ENCODE results near the gene DCAKD. TPM values are rescaled to one million over a fixed set of nuclear protein-coding genes. Genes with fewer than 3 reads are reported as not detected.

The DCAKD gene
- total RNA-seq, 3 donors from 2014 or later (not counting 1 experiment from before 2014, with no cell fraction given) = 15.4 to 21.4 (median 21.1) TPM

GRCh38 chr17:45018514-45018847, 33.0 kb downstream of the DCAKD start:
- H3K27me3 ChIP-seq (ENCODE audit: control insufficient read depth, insufficient read depth, low read length) = peaks cover 34% of the 10 kb centered on the region
- Mint-ChIP-seq H3K36me3 (no peaks in the 10 kb centered on the region), H3K9me3 (no peaks in the 10 kb centered on the region), H3K4me1 (peaks cover 12 to 25% of the 10 kb centered on the region in 2 donors), H3K4me3 (peak overlapping the region; percentile 90), H3K27me3 (ENCODE audit: low read depth in 2 of 2) (peaks cover 24 to 33% of the 10 kb centered on the region in 2 donors), H3K27ac (peak overlapping the region in 1 of 2 donors; percentile 88)
- 31% methylated on average over 4 of the region's 4 CpGs for WGBS (ENCODE audit: insufficient coverage)
- H3K9me3 ChIP-seq (ENCODE audit: control insufficient read depth, insufficient read depth, low read length) = no peaks in the 10 kb centered on the region
- H3K27ac ChIP-seq (ENCODE audit: low read length) = no peak overlapping the region
- H3K4me1 ChIP-seq (ENCODE audit: control insufficient read depth, insufficient read depth, low read length) = peaks cover 25% of the 10 kb centered on the region
- H3K4me3 ChIP-seq (ENCODE audit: low read length) = peak overlapping the region; percentile 19
- intact Hi-C loops (cut with micrococcal nuclease) = no loop called here
- ATAC-seq = no peak
- TF ChIP-seq CTCF (IDR thresholded peaks at IDR 0.05) = no peak
- H3K36me3 ChIP-seq (ENCODE audit: control insufficient read depth, insufficient read depth, low read length) = no peaks in the 10 kb centered on the region
- DNase-seq = no peak

GRCh38 chr17:45016823-45017222, 34.6 kb downstream of the DCAKD start:
- ATAC-seq (no peak), DNase-seq (no peak)
- Mint-ChIP-seq H3K36me3 (no peaks in the 10 kb centered on the region), H3K9me3 (no peaks in the 10 kb centered on the region), H3K27ac (no peak overlapping the region), H3K4me1 (peaks cover 12 to 24% of the 10 kb centered on the region in 2 donors), H3K27me3 (ENCODE audit: low read depth in 2 of 2) (peaks cover 24 to 33% of the 10 kb centered on the region in 2 donors), H3K4me3 (no peak overlapping the region)
- Histone ChIP-seq H3K4me1 (ENCODE audit: control insufficient read depth, insufficient read depth, low read length) (peaks cover 21% of the 10 kb centered on the region), H3K27ac (ENCODE audit: low read length) (no peak overlapping the region), H3K36me3 (ENCODE audit: control insufficient read depth, insufficient read depth, low read length) (no peaks in the 10 kb centered on the region), H3K27me3 (ENCODE audit: control insufficient read depth, insufficient read depth, low read length) (peaks cover 34% of the 10 kb centered on the region), H3K4me3 (ENCODE audit: low read length) (no peak overlapping the region), H3K9me3 (ENCODE audit: control insufficient read depth, insufficient read depth, low read length) (no peaks in the 10 kb centered on the region)
- WGBS (ENCODE audit: insufficient coverage) = 82% methylated on average over 5 of the region's 5 CpGs
- intact Hi-C loops (cut with micrococcal nuclease) = no loop called here
- no peak for TF ChIP-seq CTCF (IDR thresholded peaks at IDR 0.05)

GRCh38 chr17:45016237-45016636, 35.2 kb downstream of the DCAKD start:
- DNase-seq = no peak
- Mint-ChIP-seq H3K27ac (no peak overlapping the region), H3K36me3 (no peaks in the 10 kb centered on the region), H3K4me3 (no peak overlapping the region), H3K9me3 (no peaks in the 10 kb centered on the region), H3K27me3 (ENCODE audit: low read depth in 2 of 2) (peaks cover 22 to 32% of the 10 kb centered on the region in 2 donors), H3K4me1 (peaks cover 8 to 19% of the 10 kb centered on the region in 2 donors)
- no peak for ATAC-seq
- Histone ChIP-seq H3K9me3 (ENCODE audit: control insufficient read depth, insufficient read depth, low read length) (no peaks in the 10 kb centered on the region), H3K4me1 (ENCODE audit: control insufficient read depth, insufficient read depth, low read length) (peaks cover 15% of the 10 kb centered on the region), H3K27ac (ENCODE audit: low read length) (no peak overlapping the region), H3K4me3 (ENCODE audit: low read length) (no peak overlapping the region), H3K27me3 (ENCODE audit: control insufficient read depth, insufficient read depth, low read length) (peaks cover 28% of the 10 kb centered on the region), H3K36me3 (ENCODE audit: control insufficient read depth, insufficient read depth, low read length) (no peaks in the 10 kb centered on the region)
- 78% methylated on average over 6 of the region's 7 CpGs for WGBS (ENCODE audit: insufficient coverage)
- TF ChIP-seq CTCF (IDR thresholded peaks at IDR 0.05) = no peak
- intact Hi-C loops (cut with micrococcal nuclease) = no loop called here

All from natural killer cell (primary cell).